Muscle of back (tissue), 11 donors: ENCODE measurements around the gene VSTM2L. TPM values are rescaled to one million over a fixed set of nuclear protein-coding genes. Genes with fewer than 3 reads are reported as not detected.
"Not testable (repeated sequence)": the region's sequence is repeated elsewhere in the genome, so short reads cannot be mapped to it uniquely, and the experiment has no call there.

Experiments used
- DNase-seq, 3 donors: peaks; one replicate each; pipeline versions ENCODE4 v3.0.0 to v3.0.0-alpha.2; 2013
- polyA plus RNA-seq, 10 donors: library from polyadenylated mRNA; unstranded; fragments of 120-200 nt; gene quantifications; one replicate each; pipeline ENCODE4 v1.2.1, GENCODE V29; 2013; ENCODE audit not compliant: insufficient read length in 10 of 10

VSTM2L gene
- polyA plus RNA-seq, 10 donors, result 0.80 to 3.9 (median 2.1) TPM

DNA sequence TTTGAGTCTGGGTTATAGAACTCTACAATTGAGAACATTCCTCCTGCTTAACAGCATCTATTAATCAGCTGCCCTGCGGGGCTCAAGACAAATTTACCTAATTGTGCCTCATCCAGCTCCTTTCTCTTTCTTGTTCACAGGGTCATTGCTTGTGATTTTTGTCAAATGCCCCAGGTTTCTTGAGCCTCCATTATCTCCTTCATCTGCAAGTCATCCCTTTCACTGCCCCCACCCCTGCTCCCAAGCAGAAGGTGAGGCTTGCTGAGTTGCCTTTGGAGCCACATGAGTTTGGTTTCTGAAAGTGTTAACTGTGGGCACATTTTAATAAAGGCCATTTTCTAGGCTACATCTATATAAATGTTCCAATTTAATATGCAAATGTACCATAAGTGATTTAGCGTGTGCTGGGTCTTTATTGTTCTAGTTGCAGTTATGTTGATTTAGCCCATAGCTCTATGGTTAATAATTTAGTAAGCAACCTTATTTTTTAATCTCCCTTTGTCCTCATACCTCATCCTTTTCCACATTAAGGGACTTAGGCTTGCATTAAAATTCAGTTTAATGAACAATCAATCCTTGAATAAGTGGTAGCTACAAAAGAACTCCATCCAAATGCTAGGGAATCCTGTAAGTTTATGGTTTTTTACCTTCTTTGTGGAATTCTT is 56.1 kb downstream of the VSTM2L start:
- DNase-seq, result no peak

DNA sequence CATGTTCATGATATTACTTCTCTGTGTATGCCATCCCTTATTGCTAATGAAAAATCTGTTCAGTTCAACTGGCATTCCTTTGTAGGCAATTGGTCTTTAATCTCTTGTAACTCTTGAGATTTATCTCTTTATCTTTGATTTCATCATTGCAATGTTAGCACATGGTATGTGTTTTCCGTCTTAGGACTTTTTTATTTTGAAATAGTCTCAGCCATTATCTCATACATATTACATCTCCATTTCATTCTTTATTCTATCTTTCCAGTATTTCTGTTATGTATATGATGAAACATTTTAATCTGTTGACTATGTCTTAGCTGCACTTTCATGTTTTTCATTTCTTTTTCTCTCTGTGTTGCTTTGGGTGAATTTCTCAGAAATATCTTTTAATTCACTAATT is 58.1 kb downstream of the VSTM2L start:
- DNase-seq, result no peak

DNA sequence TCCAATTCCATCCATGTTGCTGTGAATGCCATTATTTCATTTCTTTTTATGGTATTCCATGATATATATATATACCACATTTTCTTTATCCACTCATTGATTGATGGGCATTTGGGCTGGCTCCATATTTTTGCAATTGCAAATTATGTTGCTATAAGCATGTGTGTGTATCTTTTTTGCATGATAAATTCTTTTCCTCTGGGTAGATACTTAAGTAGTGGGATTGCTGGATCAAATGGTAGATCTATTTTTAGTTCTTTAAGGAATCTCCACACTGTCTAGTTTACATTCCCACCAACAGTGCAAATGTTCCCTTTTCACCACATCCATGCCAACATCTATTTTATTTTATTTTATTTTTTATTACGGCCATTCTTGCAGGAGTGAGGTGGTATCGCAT is 60.6 kb downstream of the VSTM2L start:
- not testable (repeated sequence) for DNase-seq

DNA sequence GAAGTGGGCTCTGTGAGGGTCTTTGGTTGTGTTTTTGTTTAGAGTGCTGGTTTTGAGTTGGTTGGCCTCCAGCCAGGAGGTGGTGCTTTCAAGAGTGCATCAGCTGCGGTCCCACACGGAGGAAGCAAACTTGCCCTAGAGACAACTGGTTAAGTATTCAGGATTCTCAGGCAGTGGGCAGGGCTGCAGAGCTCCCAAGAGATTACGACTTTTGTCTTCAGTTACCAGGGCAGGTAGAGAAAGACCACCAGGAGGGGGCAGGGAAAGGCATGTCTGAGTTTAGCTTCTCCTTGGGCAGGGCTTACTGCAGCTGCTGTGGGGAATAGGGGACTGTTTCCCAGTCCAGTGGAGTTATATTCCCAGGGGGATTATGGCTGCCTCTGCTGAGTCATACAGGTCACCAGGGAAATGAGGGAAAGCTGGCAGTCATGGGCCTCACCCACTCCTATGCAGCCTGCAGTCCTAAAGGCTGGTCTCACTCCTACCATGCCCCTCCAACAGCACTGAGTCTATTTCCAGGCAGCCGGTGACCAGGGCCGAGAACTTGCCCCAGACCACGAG is 66.0 kb downstream of the VSTM2L start:
- DNase-seq, result no peak

DNA sequence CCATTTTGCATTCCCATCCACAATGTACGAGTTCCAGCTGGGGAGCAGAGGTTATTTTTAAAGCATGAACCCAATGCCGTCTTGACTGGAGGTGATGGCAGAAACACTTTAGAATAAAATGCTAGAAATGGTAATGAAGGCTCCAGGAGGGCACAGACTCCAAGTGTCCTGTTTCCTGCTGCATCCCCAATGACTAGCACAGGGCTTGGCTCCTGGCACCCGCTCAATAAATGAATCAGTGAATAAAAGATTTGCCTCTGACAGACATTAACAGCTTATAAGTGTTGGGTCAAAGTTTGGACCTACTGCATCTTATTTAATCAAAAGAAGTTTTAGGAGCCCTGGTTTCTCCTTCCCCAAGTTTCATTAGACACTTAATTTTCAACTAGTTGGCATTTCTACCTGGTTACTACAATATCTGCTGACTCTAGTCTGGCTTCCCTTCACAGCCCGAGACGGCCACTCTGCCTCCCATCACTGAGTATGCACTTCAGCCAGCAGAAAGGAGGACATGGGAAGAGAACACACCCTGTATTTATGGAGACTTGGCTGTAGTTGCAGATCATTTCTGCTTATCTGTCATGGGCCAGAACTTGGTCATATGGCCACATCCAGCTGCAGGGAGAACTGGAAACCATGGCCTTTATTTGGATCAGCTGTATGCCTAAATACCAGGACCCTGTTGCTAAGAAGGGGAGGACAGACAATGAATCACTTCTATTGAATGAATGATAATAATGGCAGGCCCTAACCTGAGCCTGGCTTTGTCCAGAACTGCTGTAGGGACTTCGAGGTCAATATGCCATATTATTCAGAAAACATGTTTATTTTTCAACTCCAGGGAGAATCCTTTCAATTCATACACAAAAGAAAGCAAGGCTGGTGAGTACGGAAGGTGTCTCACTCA is 67.3 kb downstream of the VSTM2L start:
- DNase-seq, result no peak

DNA sequence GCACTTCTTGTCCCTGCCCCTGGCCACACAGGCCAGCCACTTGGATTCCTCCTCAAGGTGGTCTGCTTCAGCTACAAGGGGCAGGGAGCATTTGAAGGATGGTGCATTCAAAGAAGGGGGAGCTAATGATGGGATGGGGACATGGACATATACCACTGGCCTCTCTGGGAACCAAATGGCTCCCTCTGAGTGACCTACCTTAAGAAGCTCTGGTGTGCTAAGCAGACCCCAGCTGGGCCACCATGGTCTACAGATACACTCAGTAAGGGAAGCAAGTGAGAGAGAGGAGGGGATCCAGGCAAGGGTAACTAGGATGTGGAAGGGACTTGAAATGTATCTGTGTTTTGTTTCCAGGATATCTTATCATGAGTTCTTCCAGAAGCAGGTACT is 67.9 kb downstream of the VSTM2L start:
- DNase-seq, result no peak

DNA sequence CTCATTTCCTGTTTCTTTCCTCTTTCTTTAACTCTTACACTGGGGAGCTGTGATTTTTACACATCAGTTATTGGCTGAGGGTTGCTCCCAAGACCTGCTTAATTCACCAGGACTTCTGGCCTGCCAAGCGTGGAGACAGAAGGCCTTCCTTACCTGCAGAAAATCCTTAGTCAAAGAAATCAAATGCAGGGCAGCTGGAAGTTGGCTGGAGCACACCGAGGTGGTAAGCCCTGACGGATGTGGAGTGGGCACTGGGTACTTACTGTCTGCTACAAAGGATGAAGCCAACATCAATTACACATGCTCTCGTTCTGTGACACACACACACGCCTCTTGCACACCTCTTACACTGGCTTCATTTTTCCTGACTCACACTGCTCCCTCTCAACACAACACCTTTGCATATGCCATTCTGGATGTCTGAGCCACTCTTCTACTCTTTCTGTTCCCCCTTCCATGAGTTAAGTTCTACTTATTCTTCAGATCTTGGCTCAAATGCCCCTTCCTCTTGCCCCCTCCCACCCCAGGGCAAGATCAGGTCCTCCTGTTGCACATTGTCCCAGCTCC is 68.7 kb downstream of the VSTM2L start:
- no peak for DNase-seq

DNA sequence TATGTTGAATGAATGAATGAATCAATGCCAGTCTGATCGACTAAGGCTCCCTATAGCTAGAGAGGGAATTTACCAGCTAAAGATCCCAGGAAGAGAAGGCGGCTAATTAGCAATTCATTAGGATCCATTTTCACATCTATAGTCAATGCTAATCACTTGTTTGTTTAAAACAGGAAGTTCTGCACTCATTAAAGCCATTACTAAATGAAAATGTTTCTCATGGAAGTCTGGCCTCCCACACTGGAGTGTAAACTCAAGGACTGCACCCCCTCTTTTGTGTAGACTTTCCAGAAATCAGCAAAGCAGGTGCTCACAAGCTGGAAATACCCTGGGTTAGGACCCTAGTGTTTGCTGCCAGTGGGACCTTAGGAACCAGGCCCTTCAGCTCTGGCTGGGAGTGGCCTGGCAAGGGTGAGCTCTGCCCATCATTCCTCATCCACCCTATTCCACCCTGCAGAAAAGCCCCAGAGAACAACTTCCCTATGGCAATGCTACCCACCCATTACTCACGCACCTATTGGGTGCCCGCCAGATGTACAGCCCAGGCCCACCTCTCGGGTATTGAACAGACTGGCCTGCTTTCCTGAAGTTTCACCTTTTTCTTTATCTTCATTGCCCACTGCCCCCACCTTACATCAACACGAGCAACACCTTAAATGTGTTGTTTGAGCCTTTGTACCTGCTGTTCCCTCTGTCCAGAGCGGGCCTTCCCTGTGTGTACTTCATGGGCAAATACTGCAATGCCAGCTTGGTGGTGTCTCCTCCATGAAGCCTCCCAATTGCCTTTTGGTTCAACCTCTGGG is 69.5 kb downstream of the VSTM2L start:
- DNase-seq, result no peak

DNA sequence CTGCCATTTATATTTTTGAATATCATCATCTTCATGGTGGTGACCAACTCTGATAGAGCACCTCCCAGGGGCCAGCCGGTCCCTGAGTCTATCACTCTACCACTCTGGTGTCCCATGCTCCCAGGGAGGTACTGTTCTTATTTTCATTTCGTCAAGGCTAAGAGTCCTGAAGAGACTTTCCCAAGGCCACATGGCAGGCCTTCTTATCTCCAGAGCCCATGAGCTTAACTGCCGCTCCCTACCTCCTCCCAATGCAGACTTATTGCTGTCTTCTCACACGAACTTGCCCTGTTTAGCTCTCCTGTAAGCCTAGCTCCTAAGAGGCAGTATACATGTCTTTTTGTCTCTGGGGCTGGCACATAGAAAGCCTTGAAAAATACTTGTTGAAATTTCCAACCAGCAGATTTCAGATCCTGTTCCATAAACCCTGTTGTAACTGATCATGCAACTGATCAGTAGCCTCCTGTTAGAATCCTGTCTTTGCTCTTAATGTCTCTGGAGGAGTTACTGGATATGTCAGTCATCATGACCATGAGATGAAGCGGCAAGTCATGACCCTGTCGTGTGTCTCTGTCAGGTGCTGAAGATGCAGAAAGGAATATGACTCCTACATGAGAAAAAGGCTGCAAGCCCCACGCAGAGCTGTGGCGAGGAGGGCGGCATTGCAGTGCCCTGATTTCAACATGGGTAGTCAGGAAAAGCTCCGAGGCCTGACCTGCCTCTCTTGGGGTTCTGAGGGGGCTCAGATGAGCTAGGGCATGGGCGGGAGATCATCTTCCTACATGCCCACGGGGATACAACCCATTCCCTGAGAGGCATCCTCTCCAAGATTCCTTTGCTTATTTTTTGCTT is 70.4 kb downstream of the VSTM2L start:
- no peak for DNase-seq

DNA sequence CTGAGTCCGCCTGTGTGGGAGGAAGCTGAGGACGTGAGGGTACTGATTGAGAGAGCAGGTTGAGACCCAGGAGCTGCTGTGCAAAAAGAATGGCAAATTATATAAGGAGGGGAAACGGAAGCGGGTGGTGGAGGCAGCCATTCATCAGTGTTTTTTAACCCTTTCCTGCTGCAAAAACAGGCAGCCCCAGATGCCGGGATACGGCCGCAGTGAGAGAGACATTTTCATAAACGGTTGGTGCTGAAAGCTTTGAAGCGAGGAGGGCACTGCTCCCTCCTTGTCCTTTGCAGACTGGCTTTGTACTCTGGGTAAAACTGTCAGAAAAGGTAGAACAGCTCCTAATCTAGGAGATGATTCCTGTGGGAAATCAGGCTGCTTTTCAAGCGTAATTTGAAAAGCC is 74.0 kb downstream of the VSTM2L start:
- no peak for DNase-seq

DNA sequence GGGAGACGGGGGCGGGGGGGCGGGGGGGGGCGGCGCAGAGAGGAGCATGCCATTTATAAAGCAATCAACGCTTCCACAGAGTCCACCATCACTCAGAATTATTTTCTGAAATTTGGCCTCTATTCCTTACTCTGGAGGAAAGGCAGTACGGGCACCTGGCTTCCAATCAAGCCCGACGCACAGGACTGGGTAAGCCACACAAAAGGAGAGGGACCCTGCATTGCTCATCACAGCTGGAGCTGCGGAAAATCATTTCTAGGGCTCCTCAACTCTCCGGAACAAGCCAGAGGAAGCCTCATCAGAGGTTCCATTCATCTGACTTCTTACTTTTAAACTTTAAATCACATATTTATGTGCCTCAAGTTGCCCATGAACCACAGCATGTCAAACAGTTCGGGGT is 74.4 kb downstream of the VSTM2L start:
- no peak for DNase-seq

DNA sequence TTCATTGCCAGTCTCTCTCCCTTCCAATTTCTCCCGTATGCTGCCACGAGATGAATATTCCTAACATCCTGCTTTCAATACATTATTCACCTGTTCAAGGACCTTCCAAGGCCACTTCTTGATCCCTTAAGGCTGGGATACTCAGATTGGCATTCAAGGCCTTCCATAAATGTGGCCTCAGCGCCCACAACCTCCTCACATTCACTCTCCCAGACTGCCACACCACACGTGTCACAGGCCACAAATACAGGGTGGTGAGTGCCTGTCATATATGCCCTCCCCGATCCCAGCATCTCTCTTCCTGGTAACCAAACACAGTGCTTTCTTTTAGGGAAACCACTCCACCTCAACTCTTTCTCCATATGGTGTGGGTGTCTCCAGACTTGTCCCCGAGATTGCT is 74.9 kb downstream of the VSTM2L start:
- no peak for DNase-seq

DNA sequence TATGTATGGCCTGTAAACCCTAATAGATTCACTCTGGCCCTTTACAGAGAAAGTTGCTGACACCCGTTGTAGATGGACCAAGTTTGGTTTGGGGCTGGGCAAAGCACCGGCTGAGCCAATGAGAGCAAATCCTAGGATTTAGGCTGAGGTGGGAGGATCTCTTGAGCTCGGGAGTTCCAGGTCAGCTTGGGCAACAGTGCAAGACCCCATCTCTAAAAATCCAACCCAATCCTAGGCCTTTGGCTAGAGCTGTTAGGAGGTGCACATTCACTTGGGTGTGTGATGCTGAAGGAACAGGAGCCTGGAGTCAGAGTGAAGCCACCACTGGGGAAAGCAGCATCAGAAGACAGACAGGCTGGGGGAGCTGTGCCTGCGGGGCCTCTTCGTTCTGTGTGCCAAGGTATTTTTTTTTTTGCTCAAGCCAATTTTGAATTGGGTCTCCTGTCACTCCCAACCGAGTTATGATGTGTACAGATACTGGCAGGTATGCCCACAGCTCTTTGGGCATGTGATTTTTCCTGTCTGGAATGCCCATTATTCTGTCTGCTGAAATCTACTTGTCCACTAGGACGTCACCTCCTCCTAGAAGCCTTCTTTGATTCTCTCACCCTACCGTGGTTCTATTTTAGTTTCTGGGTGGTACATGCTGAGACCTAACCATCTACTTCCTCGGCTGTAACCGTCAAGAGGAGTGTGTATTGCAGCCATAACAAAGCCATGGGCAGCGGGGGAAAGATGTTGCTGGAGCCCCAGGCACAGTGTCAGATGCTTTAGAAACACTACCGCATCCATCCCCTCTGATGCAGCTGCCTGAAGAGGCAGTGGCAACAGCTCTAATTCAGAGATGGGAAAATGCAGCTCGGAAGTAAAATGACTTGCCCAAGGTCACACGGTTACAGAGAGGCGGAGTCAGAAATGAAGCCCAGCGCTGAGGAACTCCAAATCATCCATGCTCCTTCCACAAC is 76.4 kb downstream of the VSTM2L start:
- no peak for DNase-seq

DNA sequence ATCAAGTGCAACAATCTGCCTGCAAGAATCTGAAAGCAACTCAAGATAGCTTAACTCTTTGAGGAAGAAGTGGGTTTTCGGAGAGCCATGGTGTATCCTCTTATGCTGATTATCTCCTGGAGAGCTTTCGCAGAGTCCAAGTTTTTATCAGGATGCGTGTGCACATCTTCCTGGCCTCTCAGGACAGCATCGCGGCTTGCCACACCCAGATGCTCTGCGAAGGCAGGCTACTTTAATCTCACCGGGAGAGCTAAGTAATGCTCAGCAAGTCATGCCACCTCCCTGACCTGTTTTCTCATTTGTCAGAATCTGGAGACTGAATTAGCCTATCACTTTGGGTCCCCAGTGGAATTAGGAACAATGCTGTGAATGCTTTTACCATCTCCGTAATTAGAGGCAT is 77.5 kb downstream of the VSTM2L start:
- no peak for DNase-seq

DNA sequence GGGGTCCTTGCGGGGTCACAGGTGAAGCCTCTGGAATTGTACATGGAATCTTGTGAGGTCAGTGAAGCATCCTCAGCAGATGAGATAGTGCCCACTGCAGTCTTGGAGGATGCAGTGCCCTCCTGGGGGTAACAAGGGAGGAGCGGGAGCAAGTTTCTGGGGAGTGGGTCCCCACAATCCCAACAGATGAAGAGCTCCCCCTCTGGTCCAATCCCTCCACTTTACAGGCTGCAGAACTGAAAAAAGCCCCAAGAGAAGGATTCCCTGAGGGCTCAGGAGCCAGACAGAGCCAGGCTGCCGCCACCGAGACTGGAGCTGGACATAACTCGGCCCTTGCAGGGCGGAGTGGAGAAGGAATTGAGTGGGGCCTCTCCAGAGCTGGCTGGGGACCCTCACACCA is 77.9 kb downstream of the VSTM2L start:
- no peak for DNase-seq

DNA sequence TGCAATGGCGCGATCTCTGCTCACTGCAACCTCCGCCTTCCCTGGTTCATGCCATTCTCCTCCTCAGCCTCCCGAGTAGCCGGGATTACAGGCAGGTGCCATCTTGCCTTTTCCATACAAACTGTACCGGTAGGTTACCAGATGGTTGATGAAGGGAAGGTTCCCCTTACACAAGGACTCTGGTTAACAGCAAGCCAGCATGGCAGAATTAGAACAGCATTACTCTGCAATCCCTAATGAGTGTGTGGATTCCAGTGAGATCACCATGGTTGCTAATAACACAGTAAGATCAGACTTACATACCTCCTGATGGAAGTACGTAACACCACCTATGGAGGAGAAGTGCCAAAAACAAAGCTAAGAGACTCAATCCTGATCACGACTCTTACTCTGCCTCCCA is 78.6 kb downstream of the VSTM2L start:
- no peak for DNase-seq

DNA sequence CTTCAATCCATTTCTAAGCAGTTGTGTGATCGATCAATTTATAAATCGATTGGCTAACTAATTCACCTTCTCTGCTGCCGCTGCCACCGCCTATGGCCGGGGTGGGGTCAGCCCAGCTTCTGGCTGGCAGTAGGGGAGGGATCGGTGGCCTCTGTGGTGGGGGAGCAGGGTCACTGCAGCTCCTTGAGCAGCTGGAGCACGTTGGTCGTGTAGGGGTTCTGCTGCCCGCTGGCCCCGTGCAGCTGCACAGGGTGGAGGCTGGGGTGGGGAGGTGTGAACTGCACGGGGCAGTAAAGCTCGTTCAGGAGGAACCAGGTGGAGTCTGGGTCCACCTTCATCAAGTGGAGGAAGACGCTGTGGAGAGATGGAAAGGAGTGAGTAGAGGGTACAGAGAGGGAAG is 80.4 kb downstream of the VSTM2L start:
- no peak for DNase-seq

DNA sequence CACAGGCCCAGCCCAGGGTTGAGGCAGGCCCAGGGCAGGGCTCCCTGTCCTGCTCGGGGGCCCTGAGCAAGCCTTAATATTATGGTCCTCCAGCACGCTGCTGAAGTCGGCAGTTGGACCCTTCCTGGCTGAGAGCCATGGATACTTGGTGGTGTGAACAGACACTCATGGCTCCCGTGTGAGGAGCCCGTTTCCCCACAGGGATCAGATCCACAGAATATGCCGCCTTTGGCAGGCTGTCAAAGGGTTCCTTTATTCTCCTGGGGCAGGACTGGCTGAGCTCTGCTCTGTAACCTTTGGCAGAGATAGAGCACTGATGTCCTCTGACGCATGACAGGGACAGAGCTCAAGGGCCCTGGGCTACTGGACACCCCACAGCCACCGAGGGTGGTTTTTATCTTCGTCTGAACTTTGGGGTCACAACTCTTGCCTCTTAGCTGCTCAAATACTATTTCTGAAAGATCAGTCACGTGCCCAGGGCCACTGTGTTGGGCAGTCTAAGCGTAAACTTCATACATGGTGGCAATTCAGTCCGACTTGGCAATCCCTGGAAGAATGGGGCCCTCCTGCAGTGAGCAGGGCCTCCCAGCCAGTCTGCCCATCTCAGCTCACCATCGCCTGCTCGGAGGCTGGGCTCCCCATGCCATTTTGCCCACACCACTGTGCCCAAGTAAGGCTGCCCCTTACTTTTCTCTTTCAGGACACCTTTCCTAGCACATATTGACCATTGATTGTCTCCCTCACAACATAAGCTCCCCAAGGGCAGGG is 81.3 kb downstream of the VSTM2L start:
- DNase-seq, result peak; percentile 31 to 52 (median 38)
